HEK293 (cell line): Measurements from ENCODE around the gene CACNA2D4.

Experiments
- CTCF ChIA-PET: fragments of 350-600 bp; formaldehyde crosslinking; extraction: SDS; loops from one replicate; lab custom pipeline; 2021; ENCODE audit warnings: antibody characterized with exemption; lab: Yijun Ruan, JAX
- POLR2A ChIA-PET: fragments of 300-600 bp; formaldehyde crosslinking; extraction: SDS; loops from one replicate; lab custom pipeline; 2020; ENCODE audit warnings: antibody characterized with exemption, inconsistent platforms; lab: Yijun Ruan, JAX
- H3K27ac ChIP-seq: fragments of 200-500 bp; sonication (Bioruptor generic); 2 replicates; pipeline ENCODE4 v1.5.1; 2014; ENCODE audit warnings: low read depth, low read length, control low read depth, inconsistent platforms; ENCODE audit errors: extremely low read depth
- H3K36me3 ChIP-seq, 2 experiments: fragments of 200-500 bp in 1 of 2; sonication (Bioruptor generic) in 1 of 2; 1 replicate in 1 of 2; 2 replicates in 1 of 2; pipeline ENCODE4 v1.5.1; 2014 to 2017; ENCODE audit warnings: inconsistent platforms in 2 of 2, low read length in 2 of 2; ENCODE audit not compliant: control insufficient read depth in 2 of 2, insufficient read depth in 1 of 2
- H3K4me1 ChIP-seq: fragments of 200-500 bp; sonication (Bioruptor generic); 2 replicates; pipeline ENCODE4 v1.5.1; 2014; ENCODE audit warnings: mild to moderate bottlenecking, low read length, inconsistent platforms; ENCODE audit not compliant: control insufficient read depth, insufficient read depth
- H3K4me3 ChIP-seq: 2 replicates; pipeline ENCODE4 v1.5.1; 2011; ENCODE audit warnings: low read depth, mild to moderate bottlenecking, control low read depth, low read length, moderate library complexity
- H3K9me3 ChIP-seq: fragments of 200-500 bp; sonication (Bioruptor generic); 2 replicates; pipeline ENCODE4 v1.5.1; 2014; ENCODE audit warnings: low read depth, low read length, inconsistent platforms; ENCODE audit not compliant: control insufficient read depth, insufficient read depth
- FEZF1 ChIP-seq: fragments of 450-650 bp; formaldehyde crosslinking; IDR thresholded peaks from 2 replicates; pipeline ENCODE4 v1.5.1; 2016; ENCODE audit warnings: missing biosample characterization, missing genetic modification characterization
- GFI1B ChIP-seq: fragments of 450-650 bp; formaldehyde crosslinking; IDR thresholded peaks from 2 replicates; pipeline ENCODE4 v1.5.1; 2016; ENCODE audit warnings: missing biosample characterization, missing genetic modification characterization
- GLIS1 ChIP-seq: fragments of 450-650 bp; formaldehyde crosslinking; IDR thresholded peaks from 2 replicates; pipeline ENCODE4 v1.5.1; 2016; ENCODE audit warnings: missing biosample characterization, missing genetic modification characterization
- SP7 ChIP-seq: fragments of 450-650 bp; formaldehyde crosslinking; IDR thresholded peaks from 2 replicates; pipeline ENCODE4 v1.5.1; 2016; ENCODE audit warnings: missing biosample characterization, missing genetic modification characterization
- TRIM28 ChIP-seq: IDR thresholded peaks from 2 replicates; pipeline ENCODE4 v1.6.1; 2011; ENCODE audit warnings: low read length, control low read depth, borderline replicate concordance
- ZBTB17 ChIP-seq: fragments of 450-650 bp; formaldehyde crosslinking; IDR thresholded peaks from 2 replicates; pipeline ENCODE4 v1.5.1; 2016; ENCODE audit warnings: missing biosample characterization, missing genetic modification characterization
- ZNF114 ChIP-seq: fragments of 450-650 bp; formaldehyde crosslinking; IDR thresholded peaks from 2 replicates; pipeline ENCODE4 v1.5.0; 2017; ENCODE audit warnings: missing biosample characterization, missing genetic modification characterization
- ZNF416 ChIP-seq: fragments of 450-650 bp; formaldehyde crosslinking; IDR thresholded peaks from 2 replicates; pipeline ENCODE4 v1.5.1; 2016; ENCODE audit warnings: missing biosample characterization, missing genetic modification characterization
- ZNF530 ChIP-seq: fragments of 450-650 bp; formaldehyde crosslinking; IDR thresholded peaks from 2 replicates; pipeline ENCODE4 v1.5.1; 2016; ENCODE audit warnings: low read depth, missing biosample characterization, missing genetic modification characterization
- TF ChIP-seq, protein P1 (sequence below): fragments of 450-650 bp; formaldehyde crosslinking; IDR thresholded peaks from 2 replicates; pipeline ENCODE4 v1.5.1; 2017; ENCODE audit warnings: missing biosample characterization, mild to moderate bottlenecking, missing genetic modification characterization, moderate library complexity
- TF ChIP-seq, protein P2 (sequence below): fragments of 450-650 bp; formaldehyde crosslinking; IDR thresholded peaks from 2 replicates; pipeline ENCODE4 v1.5.1; 2016; ENCODE audit warnings: missing biosample characterization, missing genetic modification characterization
- TF ChIP-seq, protein P3 (sequence below): fragments of 450-650 bp; formaldehyde crosslinking; IDR thresholded peaks from 2 replicates; pipeline ENCODE4 v1.5.1; 2017; ENCODE audit warnings: missing biosample characterization, missing genetic modification characterization

The CACNA2D4 gene

DNA sequence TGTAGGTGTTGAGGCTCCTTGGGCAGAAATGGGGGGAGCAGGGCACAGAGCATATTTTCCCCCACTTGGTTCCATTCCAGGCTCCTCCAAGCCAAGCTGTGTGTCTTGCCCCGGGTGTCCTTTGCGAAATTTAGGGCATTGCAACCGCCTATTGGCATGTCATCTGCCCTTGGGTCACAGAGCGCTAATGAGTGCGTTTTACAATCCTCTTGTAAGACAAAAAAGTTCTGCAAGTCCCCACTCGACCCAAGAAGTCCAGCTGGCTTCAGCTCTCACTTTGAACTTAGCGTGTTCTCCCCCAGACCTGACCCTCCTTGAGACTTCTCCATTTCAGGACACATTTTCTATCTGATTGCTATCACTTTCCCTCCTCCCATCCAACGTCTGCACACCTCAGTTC, 104.2 kb downstream of the CACNA2D4 start:
- ChIA-PET CTCF (interaction anchor here (0.6 kb wide), 1 partner anchor 22 kb away, joined by 3 read pairs; no protein-coding TSS in a partner anchor), POLR2A (no interaction called here)
- Histone ChIP-seq H3K4me3 (no peak overlapping the region), H3K27ac (no peak overlapping the region), H3K9me3 (no peaks in the 10 kb centered on the region), H3K36me3 (no peaks in the 10 kb centered on the region), H3K4me1 (no peaks in the 10 kb centered on the region)
- TF ChIP-seq ZNF114 (tag by site-specific recombination): no peak
- TF ChIP-seq ZNF530: no peak

DNA sequence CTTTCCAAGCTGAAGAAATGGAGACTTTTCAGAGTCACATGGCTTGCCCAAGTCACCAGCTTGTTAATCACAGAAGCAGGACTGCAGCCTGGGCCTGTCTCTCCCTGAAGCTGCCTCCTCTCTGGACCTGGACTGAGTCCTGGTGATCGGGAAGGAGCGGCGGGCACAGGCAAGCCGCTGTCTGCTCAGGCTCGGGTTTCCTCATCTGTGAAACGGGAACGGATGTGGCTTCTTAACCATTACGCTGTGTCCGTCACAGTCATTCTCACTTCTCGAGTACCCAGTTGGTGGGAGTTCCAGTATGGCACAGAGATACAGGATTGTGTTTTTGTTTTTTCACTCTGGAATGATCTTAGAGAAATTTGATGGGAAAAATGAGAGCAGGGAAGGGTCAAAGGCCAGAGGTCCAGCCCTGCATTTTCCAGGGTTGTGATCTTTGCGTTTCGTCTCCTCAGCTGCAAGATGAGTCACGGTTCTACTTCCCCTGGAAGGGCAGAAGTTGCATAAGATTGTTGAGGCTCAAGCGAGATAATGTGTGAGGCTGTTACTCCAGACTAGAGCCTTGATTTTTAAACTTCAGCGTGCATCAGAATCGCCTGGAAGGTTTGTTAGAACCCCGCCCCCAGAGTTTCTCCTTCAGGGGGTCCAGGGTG, 105.7 kb downstream of the CACNA2D4 start:
- no peak overlapping the region for H3K27ac ChIP-seq
- no peak overlapping the region for H3K4me3 ChIP-seq
- no peaks in the 10 kb centered on the region for H3K36me3 ChIP-seq
- no peaks in the 10 kb centered on the region for H3K4me1 ChIP-seq
- H3K9me3 ChIP-seq: no peaks in the 10 kb centered on the region
- TF ChIP-seq FEZF1 (tag by site-specific recombination) (no peak), GFI1B (no peak), ZBTB17 (tag by site-specific recombination) (no peak)
- TF ChIP-seq, protein P1, sequence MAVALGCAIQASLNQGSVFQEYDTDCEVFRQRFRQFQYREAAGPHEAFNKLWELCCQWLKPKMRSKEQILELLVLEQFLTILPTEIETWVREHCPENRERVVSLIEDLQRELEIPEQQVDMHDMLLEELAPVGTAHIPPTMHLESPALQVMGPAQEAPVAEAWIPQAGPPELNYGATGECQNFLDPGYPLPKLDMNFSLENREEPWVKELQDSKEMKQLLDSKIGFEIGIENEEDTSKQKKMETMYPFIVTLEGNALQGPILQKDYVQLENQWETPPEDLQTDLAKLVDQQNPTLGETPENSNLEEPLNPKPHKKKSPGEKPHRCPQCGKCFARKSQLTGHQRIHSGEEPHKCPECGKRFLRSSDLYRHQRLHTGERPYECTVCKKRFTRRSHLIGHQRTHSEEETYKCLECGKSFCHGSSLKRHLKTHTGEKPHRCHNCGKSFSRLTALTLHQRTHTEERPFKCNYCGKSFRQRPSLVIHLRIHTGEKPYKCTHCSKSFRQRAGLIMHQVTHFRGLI (tag by site-specific recombination): no peak
- TF ChIP-seq, protein P2, sequence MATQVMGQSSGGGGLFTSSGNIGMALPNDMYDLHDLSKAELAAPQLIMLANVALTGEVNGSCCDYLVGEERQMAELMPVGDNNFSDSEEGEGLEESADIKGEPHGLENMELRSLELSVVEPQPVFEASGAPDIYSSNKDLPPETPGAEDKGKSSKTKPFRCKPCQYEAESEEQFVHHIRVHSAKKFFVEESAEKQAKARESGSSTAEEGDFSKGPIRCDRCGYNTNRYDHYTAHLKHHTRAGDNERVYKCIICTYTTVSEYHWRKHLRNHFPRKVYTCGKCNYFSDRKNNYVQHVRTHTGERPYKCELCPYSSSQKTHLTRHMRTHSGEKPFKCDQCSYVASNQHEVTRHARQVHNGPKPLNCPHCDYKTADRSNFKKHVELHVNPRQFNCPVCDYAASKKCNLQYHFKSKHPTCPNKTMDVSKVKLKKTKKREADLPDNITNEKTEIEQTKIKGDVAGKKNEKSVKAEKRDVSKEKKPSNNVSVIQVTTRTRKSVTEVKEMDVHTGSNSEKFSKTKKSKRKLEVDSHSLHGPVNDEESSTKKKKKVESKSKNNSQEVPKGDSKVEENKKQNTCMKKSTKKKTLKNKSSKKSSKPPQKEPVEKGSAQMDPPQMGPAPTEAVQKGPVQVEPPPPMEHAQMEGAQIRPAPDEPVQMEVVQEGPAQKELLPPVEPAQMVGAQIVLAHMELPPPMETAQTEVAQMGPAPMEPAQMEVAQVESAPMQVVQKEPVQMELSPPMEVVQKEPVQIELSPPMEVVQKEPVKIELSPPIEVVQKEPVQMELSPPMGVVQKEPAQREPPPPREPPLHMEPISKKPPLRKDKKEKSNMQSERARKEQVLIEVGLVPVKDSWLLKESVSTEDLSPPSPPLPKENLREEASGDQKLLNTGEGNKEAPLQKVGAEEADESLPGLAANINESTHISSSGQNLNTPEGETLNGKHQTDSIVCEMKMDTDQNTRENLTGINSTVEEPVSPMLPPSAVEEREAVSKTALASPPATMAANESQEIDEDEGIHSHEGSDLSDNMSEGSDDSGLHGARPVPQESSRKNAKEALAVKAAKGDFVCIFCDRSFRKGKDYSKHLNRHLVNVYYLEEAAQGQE: no peak
- CTCF ChIA-PET: interaction anchor here (0.5 kb wide), 1 partner anchor 15 kb away, joined by 3 read pairs; no protein-coding TSS in a partner anchor
- POLR2A ChIA-PET: interaction anchor here (0.6 kb wide), 1 partner anchor 189 kb away, joined by 6 read pairs; no protein-coding TSS in a partner anchor

DNA sequence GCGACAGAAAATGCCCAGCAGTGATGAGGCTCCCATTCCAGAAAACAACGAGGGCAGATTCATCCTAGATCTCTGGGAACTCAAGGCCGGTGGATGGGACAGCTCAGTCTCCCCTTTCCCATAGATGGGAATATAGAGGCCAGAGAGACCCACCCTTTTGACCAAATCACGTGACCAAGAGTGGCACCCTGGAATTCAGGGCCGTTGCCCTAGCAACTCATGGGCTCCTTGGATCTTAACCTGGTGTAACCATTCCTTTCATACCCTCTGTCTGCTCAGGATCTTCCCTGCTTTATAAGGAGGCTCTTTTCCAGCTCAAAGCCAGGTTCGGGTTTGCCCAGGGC, 106.5 kb downstream of the CACNA2D4 start:
- Histone ChIP-seq H3K27ac (no peak overlapping the region), H3K36me3 (no peaks in the 10 kb centered on the region), H3K4me1 (no peaks in the 10 kb centered on the region), H3K9me3 (no peaks in the 10 kb centered on the region), H3K4me3 (no peak overlapping the region)
- TF ChIP-seq SP7 (tag by site-specific recombination): no peak
- no peak for TF ChIP-seq TRIM28
- no peak for TF ChIP-seq ZNF416 (tag by site-specific recombination)
- TF ChIP-seq, protein P3, sequence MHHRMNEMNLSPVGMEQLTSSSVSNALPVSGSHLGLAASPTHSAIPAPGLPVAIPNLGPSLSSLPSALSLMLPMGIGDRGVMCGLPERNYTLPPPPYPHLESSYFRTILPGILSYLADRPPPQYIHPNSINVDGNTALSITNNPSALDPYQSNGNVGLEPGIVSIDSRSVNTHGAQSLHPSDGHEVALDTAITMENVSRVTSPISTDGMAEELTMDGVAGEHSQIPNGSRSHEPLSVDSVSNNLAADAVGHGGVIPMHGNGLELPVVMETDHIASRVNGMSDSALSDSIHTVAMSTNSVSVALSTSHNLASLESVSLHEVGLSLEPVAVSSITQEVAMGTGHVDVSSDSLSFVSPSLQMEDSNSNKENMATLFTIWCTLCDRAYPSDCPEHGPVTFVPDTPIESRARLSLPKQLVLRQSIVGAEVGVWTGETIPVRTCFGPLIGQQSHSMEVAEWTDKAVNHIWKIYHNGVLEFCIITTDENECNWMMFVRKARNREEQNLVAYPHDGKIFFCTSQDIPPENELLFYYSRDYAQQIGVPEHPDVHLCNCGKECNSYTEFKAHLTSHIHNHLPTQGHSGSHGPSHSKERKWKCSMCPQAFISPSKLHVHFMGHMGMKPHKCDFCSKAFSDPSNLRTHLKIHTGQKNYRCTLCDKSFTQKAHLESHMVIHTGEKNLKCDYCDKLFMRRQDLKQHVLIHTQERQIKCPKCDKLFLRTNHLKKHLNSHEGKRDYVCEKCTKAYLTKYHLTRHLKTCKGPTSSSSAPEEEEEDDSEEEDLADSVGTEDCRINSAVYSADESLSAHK: no peak
- no peak for TF ChIP-seq GLIS1 (tag by site-specific recombination)
- ChIA-PET CTCF (interaction anchor here (0.6 to 1.6 kb wide), 3 partner anchors 11 to 146 kb away, joined by 5 to 6 read pairs (median 6); no protein-coding TSS in a partner anchor), POLR2A (interaction anchor here (0.5 kb wide), 1 partner anchor 226 kb away, joined by 6 read pairs; no protein-coding TSS in a partner anchor)
